ENCODE data around the gene DBH. TPM values are rescaled to one million over a fixed set of nuclear protein-coding genes. Genes with fewer than 3 reads are reported as not detected.

Gene DBH
- total and polyA plus RNA-seq, 2 of the 13 experiments (the other 11 are each of a cell fraction or from before 2014, with no cell fraction given): not detected

GRCh38 chr9:133658442-133659431, 22.6 kb downstream of the DBH start (continued):
- 0 out of 2 replicates have a peak, but pooled peaks have one; percentile 31 for TF ChIP-seq ZNF629 (CRISPR knock-in tag; conservative IDR thresholded peaks at IDR 0.05)
- TF ChIP-seq ZNF598 (CRISPR knock-in tag; IDR thresholded peaks at IDR 0.05; ENCODE audit: borderline replicate concordance): 0 out of 2 replicates have a peak, but pooled peaks have one; percentile 39
- 0 out of 2 replicates have a peak, but pooled peaks have one; percentile 23 for TF ChIP-seq ZMYM4 (CRISPR knock-in tag; IDR thresholded peaks at IDR 0.05)
- 0 out of 2 replicates have a peak, but pooled peaks have one; percentile 3 for TF ChIP-seq BRF2 (CRISPR knock-in tag; IDR thresholded peaks at IDR 0.05)

GRCh38 chr9:133659516-133659915, 23.4 kb downstream of the DBH start:
- Histone ChIP-seq H3K9me3 (ENCODE audit: low read length) (no peaks in the 10 kb centered on the region), H3K9ac (ENCODE audit: insufficient read depth, low read depth, low read length) (no peak overlapping the region), H3K27ac (ENCODE audit: extremely low read length, insufficient read depth, low read length) (no peak overlapping the region), H3K4me1 (ENCODE audit: insufficient read depth, low read length) (peaks cover 37% of the 10 kb centered on the region), H2AFZ (ENCODE audit: low read length) (no peak overlapping the region), H3K36me3 (replicated peaks in 1 of 2; ENCODE audit: control insufficient read depth in 1 of 2, insufficient read depth in 2 of 2, low read length in 2 of 2) (peaks cover 0 to 9% of the 10 kb centered on the region in 2 experiments; a peak in 1 of 5 replicates), H4K20me1 (ENCODE audit: insufficient read depth, low read length) (no peaks in the 10 kb centered on the region), H3K79me2 (ENCODE audit: insufficient read depth, low read length) (no peaks in the 10 kb centered on the region), H3K4me2 (ENCODE audit: low read depth, low read length) (peak overlapping the region; percentile 54), H3K4me3 (replicated peaks in 1 of 3; ENCODE audit: insufficient read depth in 1 of 3, low read depth in 2 of 3, low read length in 3 of 3) (no peak overlapping the region), H3K27me3 (ENCODE audit: control insufficient read depth in 1 of 2, insufficient read depth in 2 of 2, low read length in 2 of 2) (0 out of 5 replicates have a peak, but pooled peaks cover 1 to 5% of the 10 kb centered on the region in 2 experiments)
- no peak for ATAC-seq
- DNase-seq (ENCODE audit: low spot score): no peak
- CTCF ChIA-PET (ENCODE audit: low intra/inter-chr PET ratio, low total read pairs): no interaction called here
- FAIRE-seq: no peak
- TSS peak; percentile 45 for BruUV-seq (replicated peaks)
- intact Hi-C loops (cut with micrococcal nuclease; ENCODE audit: unreplicated experiment) (loop anchor here (2.0 kb wide), 1 partner anchor 55 kb away; no protein-coding TSS in a partner anchor), in situ Hi-C loops (cut with HindIII; ENCODE audit: extremely low pct_ligation_motif_present, low pct_unique_long_range_greater_than_20kb) (no loop called here)
- POLR2A ChIA-PET: interaction anchor here (0.8 kb wide), 2 partner anchors 55 to 80 kb away, joined by 3 to 5 read pairs; no protein-coding TSS in a partner anchor
- WGBS (ENCODE audit: low lambda C conversion rate): 55% methylated on average over 5 of the region's 13 CpGs
- TF ChIP-seq FOSL2 (CRISPR knock-in tag; IDR thresholded peaks at IDR 0.05) (no peak), ZNF331 (CRISPR knock-in tag; IDR thresholded peaks at IDR 0.05) (no peak), ZNF558 (CRISPR knock-in tag; IDR thresholded peaks at IDR 0.05; ENCODE audit: borderline replicate concordance) (no peak), SP140L (CRISPR knock-in tag; IDR thresholded peaks at IDR 0.05; ENCODE audit: borderline replicate concordance) (no peak), ZNF136 (CRISPR knock-in tag; IDR thresholded peaks at IDR 0.05; ENCODE audit: low read depth) (no peak), SRF (IDR thresholded peaks at IDR 0.05; ENCODE audit: low read depth, low read length) (no peak), POLR2AphosphoS5 (IDR thresholded peaks at IDR 0.05; ENCODE audit: low read depth, low read length) (0 out of 2 replicates have a peak, but pooled peaks have one; percentile 25), MXD3 (CRISPR knock-in tag; IDR thresholded peaks at IDR 0.05) (no peak), FOXP1 (IDR thresholded peaks at IDR 0.05) (no peak), FOXP1 (CRISPR knock-in tag; IDR thresholded peaks at IDR 0.05) (no peak), MLXIP (CRISPR knock-in tag; IDR thresholded peaks at IDR 0.05; ENCODE audit: borderline replicate concordance) (no peak), ZMYM4 (CRISPR knock-in tag; IDR thresholded peaks at IDR 0.05) (no peak), FIP1L1 (IDR thresholded peaks at IDR 0.05; ENCODE audit: borderline replicate concordance, insufficient read depth, low read depth, low read length) (no peak), BHLHE40 (IDR thresholded peaks at IDR 0.05; ENCODE audit: low read length) (no peak), TEAD2 (CRISPR knock-in tag; IDR thresholded peaks at IDR 0.05) (no peak), POLR2A (IDR thresholded peaks at IDR 0.05; ENCODE audit: insufficient read depth in 1 of 2, low read depth in 2 of 2, low read length in 2 of 2) (0 out of 4 replicates have a peak, but pooled peaks of 1 of the 2 experiments have one; percentile 20)

Measured in HepG2 (cell line).